ENCODE data around the gene HDAC8.
"Not testable (repeated sequence)": the region's sequence is repeated elsewhere in the genome, so short reads cannot be mapped to it uniquely, and the experiment has no call there.

DNA sequence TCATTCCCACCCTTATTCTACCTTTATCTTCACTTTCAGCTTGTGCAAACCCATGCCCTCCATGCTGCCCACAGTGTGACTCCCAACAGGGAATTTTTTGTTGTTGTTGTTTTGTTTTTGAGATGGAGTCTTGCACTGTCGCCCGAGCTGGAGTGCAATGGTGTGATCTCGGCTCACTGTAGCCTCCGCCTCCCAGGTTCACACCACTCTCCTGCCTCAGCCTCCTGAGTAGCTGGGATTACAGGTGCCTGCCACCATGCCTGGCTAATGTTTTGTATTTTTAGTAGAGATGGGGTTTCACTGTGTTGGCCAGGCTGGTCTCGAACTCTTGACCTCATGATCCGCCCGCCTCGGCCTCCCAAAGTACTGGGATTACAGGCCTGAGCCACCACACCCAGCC lies 253.0 kb downstream of the HDAC8 start:
- TF ChIP-seq, protein P1, sequence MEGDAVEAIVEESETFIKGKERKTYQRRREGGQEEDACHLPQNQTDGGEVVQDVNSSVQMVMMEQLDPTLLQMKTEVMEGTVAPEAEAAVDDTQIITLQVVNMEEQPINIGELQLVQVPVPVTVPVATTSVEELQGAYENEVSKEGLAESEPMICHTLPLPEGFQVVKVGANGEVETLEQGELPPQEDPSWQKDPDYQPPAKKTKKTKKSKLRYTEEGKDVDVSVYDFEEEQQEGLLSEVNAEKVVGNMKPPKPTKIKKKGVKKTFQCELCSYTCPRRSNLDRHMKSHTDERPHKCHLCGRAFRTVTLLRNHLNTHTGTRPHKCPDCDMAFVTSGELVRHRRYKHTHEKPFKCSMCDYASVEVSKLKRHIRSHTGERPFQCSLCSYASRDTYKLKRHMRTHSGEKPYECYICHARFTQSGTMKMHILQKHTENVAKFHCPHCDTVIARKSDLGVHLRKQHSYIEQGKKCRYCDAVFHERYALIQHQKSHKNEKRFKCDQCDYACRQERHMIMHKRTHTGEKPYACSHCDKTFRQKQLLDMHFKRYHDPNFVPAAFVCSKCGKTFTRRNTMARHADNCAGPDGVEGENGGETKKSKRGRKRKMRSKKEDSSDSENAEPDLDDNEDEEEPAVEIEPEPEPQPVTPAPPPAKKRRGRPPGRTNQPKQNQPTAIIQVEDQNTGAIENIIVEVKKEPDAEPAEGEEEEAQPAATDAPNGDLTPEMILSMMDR (IDR thresholded peaks at IDR 0.05) = not testable (repeated sequence)
- TF ChIP-seq POLR2AphosphoS5 (IDR thresholded peaks at IDR 0.05); POLR2A (IDR thresholded peaks at IDR 0.05; ENCODE audit: low read depth); EP300 (IDR thresholded peaks at IDR 0.05): not testable (repeated sequence)
